RWPE2 (cell line): ENCODE data around the gene CLEC17A.

Source experiments
- ATAC-seq: fragments of 200-7000 bp; cut with Tn5 transposase; 3 replicates; pipeline ENCODE4 v1.9.1; 2021; ENCODE audit warnings: low read depth
- DNase-seq: peaks from one replicate; pipeline ENCODE4 v3.0.0-alpha.2; 2020; ENCODE audit warnings: low spot score
- H3K27ac ChIP-seq: fragments of 450-650 bp; 2 replicates; pipeline ENCODE4 v1.5.1; 2017; ENCODE audit warnings: mild to moderate bottlenecking; ENCODE audit not compliant: poor library complexity, severe bottlenecking
- H3K27me3 ChIP-seq: fragments of 250-450 bp; sonication (Bioruptor Pico); 2 replicates; pipeline ENCODE4 v1.5.1; 2021; ENCODE audit warnings: mild to moderate bottlenecking, moderate library complexity; ENCODE audit not compliant: insufficient read depth, poor library complexity, severe bottlenecking
- H3K36me3 ChIP-seq: fragments of 250-450 bp; sonication (Bioruptor Pico); 2 replicates; pipeline ENCODE4 v1.5.1; 2020; ENCODE audit warnings: low read depth, mild to moderate bottlenecking, moderate library complexity
- H3K4me1 ChIP-seq: fragments of 250-450 bp; sonication (Bioruptor Pico); 2 replicates; pipeline ENCODE4 v1.5.1; 2021; ENCODE audit warnings: mild to moderate bottlenecking, moderate library complexity; ENCODE audit not compliant: insufficient read depth, poor library complexity, severe bottlenecking
- H3K4me3 ChIP-seq: fragments of 250-450 bp; sonication (Bioruptor Pico); 2 replicates; pipeline ENCODE4 v1.5.1; 2021; ENCODE audit warnings: mild to moderate bottlenecking, moderate library complexity; ENCODE audit not compliant: severe bottlenecking
- H3K9me3 ChIP-seq: fragments of 250-450 bp; sonication (Bioruptor Pico); 2 replicates; pipeline ENCODE4 v1.5.1; 2021; ENCODE audit warnings: mild to moderate bottlenecking, moderate library complexity; ENCODE audit not compliant: severe bottlenecking
- CTCF ChIP-seq: fragments of 450-650 bp; IDR thresholded peaks from one replicate; pipeline ENCODE4 v1.5.1; 2017; ENCODE audit warnings: mild to moderate bottlenecking, moderate library complexity; ENCODE audit not compliant: poor library complexity, severe bottlenecking

The CLEC17A gene

GRCh38 chr19:14554382-14554812, 28.5 kb upstream of the CLEC17A start:
- H3K27me3 ChIP-seq: no peaks in the 10 kb centered on the region
- H3K36me3 ChIP-seq: peaks cover 13% of the 10 kb centered on the region; the same call in 1 of the 2 replicates
- ATAC-seq (peak; percentile 59), DNase-seq (peak; percentile 64)
- peak overlapping the region; percentile 34 for H3K27ac ChIP-seq
- H3K4me3 ChIP-seq: no peak overlapping the region
- TF ChIP-seq CTCF: no peak
- H3K9me3 ChIP-seq: no peaks in the 10 kb centered on the region
- peaks cover 26% of the 10 kb centered on the region for H3K4me1 ChIP-seq

GRCh38 chr19:14555918-14556661, 26.8 kb upstream of the CLEC17A start:
- ATAC-seq: peak; percentile 21; the same call in 2 of the 3 replicates
- TF ChIP-seq CTCF: no peak

GRCh38 chr19:14556662-14557188, 26.2 kb upstream of the CLEC17A start:
- Histone ChIP-seq H3K36me3 (peaks cover 5% of the 10 kb centered on the region; the same call in 1 of the 2 replicates), H3K27ac (peak overlapping the region; percentile 34), H3K4me1 (peaks cover 31% of the 10 kb centered on the region), H3K27me3 (no peaks in the 10 kb centered on the region), H3K4me3 (no peak overlapping the region), H3K9me3 (no peaks in the 10 kb centered on the region)
- peak; percentile 73 for DNase-seq
- ATAC-seq: peak; percentile 44
- TF ChIP-seq CTCF: peak; percentile 94

More at GRCh38 chr19:14555918-14556661, 26.8 kb upstream of the CLEC17A start:
- no peak for DNase-seq
- H3K4me1 ChIP-seq: peaks cover 30% of the 10 kb centered on the region
- H3K4me3 ChIP-seq: no peak overlapping the region
- H3K27ac ChIP-seq: peak overlapping the region; percentile 34
- no peaks in the 10 kb centered on the region for H3K9me3 ChIP-seq
- no peaks in the 10 kb centered on the region for H3K27me3 ChIP-seq
- peaks cover 9% of the 10 kb centered on the region; the same call in 1 of the 2 replicates for H3K36me3 ChIP-seq

- Histone ChIP-seq H3K27ac (peak overlapping the region; percentile 82), H3K9me3 (no peaks in the 10 kb centered on the region), H3K4me3 (no peak overlapping the region), H3K36me3 (peaks cover 10% of the 10 kb centered on the region), H3K4me1 (peaks cover 40% of the 10 kb centered on the region), H3K27me3 (no peaks in the 10 kb centered on the region)
- no peak for DNase-seq
- no peak for TF ChIP-seq CTCF
- no peak for ATAC-seq
These were observed 24.4 kb upstream of the CLEC17A start for GRCh38 chr19:14558370-14559066.
